H1 (cell line): ENCODE results near the gene CERCAM. TPM values are rescaled to one million over a fixed set of nuclear protein-coding genes. Genes with fewer than 3 reads are reported as not detected.

ENCODE experiments used
- CREB1 ChIP-seq: IDR thresholded peaks from 2 replicates; pipeline ENCODE4 v1.6.1; 2012; ENCODE audit warnings: inconsistent platforms
- CTCF ChIP-seq, 3 experiments: IDR thresholded peaks; 1 replicate in 2 of 3; 2 replicates in 1 of 3; pipeline versions ENCODE4 v1.5.1 to v1.6.1; 2011; ENCODE audit warnings: low read length in 3 of 3, mild to moderate bottlenecking in 3 of 3, inconsistent platforms in 2 of 3, low read depth in 1 of 3, moderate library complexity in 1 of 3; ENCODE audit not compliant: insufficient read depth in 1 of 3; ENCODE audit errors: control extremely low read depth in 1 of 3
- GTF2F1 ChIP-seq: IDR thresholded peaks from 2 replicates; pipeline ENCODE4 v1.6.1; 2012; ENCODE audit warnings: low read depth, low read length, improper control_type of control experiment, borderline replicate concordance
- JUN ChIP-seq: IDR thresholded peaks from 2 replicates; pipeline ENCODE4 v1.6.1; 2011; ENCODE audit warnings: low read depth, mild to moderate bottlenecking, improper control_type of control experiment, low read length
- MAFK ChIP-seq: IDR thresholded peaks from 2 replicates; pipeline ENCODE4 v1.6.1; 2012; ENCODE audit warnings: low read depth, mild to moderate bottlenecking, improper control_type of control experiment, low read length
- POLR2AphosphoS5 ChIP-seq: IDR thresholded peaks from 2 replicates; pipeline ENCODE4 v1.6.1; 2011; ENCODE audit warnings: low read depth, low read length
- RNF2 ChIP-seq: fragments of 200-900, 300-1000 bp; sonication (generic); IDR thresholded peaks from 2 replicates; pipeline ENCODE4 v1.7.1; 2016; ENCODE audit warnings: borderline replicate concordance, low read depth, mild to moderate bottlenecking, antibody characterized with exemption, low read length; ENCODE audit not compliant: poor library complexity, severe bottlenecking; ENCODE audit errors: missing control alignments
- SRF ChIP-seq: IDR thresholded peaks from 2 replicates; pipeline ENCODE4 v1.6.1; 2011; ENCODE audit warnings: mild to moderate bottlenecking, low read depth, low read length, moderate library complexity
- SUZ12 ChIP-seq: fragments of 200-600 bp; sonication (generic); IDR thresholded peaks from 2 replicates; pipeline ENCODE4 v1.6.1; 2012; ENCODE audit warnings: mild to moderate bottlenecking, inconsistent platforms, low read length, moderate library complexity, mixed read lengths
- polyA plus RNA-seq, 7 experiments: library from polyadenylated mRNA; depleted of rRNA in 3 of 7; stranded (reverse) in 5 of 7; unstranded in 2 of 7; fragments of >200 nt in 5 of 7; fragments of 200-250 nt in 2 of 7; gene quantifications; 1 replicate in 5 of 7; 2 replicates in 1 of 7; 4 replicates in 1 of 7; pipeline versions ENCODE4 v1.2.1 to v1.2.3, GENCODE V29; 2011 to 2013; ENCODE audit warnings: missing spikeins in 2 of 7, mixed read lengths in 2 of 7
- total RNA-seq: library from RNA; stranded (reverse); fragmentation: NEBNext Ultra II Directional; extraction: Animal tissue kit (Norgen Biotek cat#: 25700); gene quantifications from 2 replicates; pipeline ENCODE4 v1.2.1, GENCODE V29; 2021

CERCAM gene
- total and polyA plus RNA-seq, 2 of the 8 experiments (the other 6 are each of a cell fraction or from before 2014, with no cell fraction given) = 3.1 to 5.2 TPM

GRCh38 chr9:128392302-128393144, 28.1 kb upstream of the CERCAM start (continued):
- TF ChIP-seq CTCF (IDR thresholded peaks at IDR 0.05; ENCODE audit: control extremely low read depth in 1 of 3, insufficient read depth in 1 of 3, low read depth in 1 of 3, low read length in 3 of 3) (no peak), POLR2AphosphoS5 (no peak), SRF (no peak), MAFK (no peak), JUN (no peak), GTF2F1 (no peak), CREB1 (no peak), SUZ12 (peak; percentile 93), RNF2 (peak; percentile 63)
